Suppressor macrophage treated with lipopolysaccharide for 1 hour (primary cell): Measurements from ENCODE around the gene RASGRF2.
"Not testable (repeated sequence)": the region's sequence is repeated elsewhere in the genome, so short reads cannot be mapped to it uniquely, and the experiment has no call there.

Experiments
- DNase-seq, 3 donors: peaks; one replicate each; pipeline ENCODE4 v3.0.0-alpha.2; 2020 to 2022

RASGRF2 gene

DNA sequence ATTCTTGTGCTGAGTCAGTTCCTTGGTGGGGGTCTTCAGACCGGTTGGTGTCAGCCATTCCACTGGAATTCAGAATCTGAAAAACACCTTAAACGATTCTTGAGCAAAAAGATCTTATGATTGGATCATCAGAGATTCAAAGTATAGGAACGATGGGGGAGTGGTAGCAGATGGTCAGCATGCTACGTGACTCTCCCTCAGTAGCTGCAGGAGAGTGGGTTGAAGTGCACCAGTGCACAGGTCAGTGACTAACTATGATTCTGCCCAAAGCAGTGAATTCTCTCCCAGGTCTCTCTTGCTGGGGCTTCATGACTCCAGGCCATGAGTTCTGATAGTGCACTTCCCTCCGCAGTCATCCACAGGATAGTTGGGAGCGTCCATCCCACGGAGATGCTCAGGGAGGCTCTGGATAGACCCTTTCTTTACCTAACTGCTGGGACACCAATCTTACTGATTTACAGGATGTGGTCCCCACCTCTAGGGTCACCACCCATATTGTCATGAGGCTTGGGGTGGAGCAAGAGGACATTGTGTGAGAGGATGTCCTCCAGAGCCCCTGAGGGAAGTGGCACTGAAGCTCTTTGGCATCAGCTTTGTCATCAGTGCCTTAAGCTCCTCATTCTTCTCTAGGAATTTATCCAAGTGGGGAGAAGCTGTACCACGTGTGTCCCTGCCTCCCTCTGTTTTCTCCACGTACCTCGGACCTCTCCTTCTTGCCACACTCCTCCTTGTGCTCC is 62.0 kb downstream of the RASGRF2 start:
- DNase-seq: no peak

DNA sequence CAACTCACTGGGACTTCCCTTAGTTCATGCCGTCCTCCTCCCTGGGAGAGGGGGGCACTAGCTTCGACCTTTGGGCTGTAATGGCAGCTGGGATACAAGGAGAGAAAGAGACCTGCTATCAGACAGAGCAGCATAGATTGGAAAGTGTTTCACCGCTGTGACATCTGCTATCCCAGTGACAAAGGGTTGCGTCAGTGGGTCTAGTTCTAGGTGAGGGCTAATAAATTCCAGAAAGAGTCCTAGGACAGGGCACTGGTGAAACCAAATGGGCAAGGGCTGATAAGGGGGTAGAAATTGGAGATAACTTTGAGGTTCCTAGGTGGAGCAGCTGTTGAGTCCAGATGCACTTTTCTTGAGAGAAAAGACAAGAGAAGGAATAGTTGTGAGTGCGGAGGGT is 62.5 kb downstream of the RASGRF2 start:
- DNase-seq: no peak

DNA sequence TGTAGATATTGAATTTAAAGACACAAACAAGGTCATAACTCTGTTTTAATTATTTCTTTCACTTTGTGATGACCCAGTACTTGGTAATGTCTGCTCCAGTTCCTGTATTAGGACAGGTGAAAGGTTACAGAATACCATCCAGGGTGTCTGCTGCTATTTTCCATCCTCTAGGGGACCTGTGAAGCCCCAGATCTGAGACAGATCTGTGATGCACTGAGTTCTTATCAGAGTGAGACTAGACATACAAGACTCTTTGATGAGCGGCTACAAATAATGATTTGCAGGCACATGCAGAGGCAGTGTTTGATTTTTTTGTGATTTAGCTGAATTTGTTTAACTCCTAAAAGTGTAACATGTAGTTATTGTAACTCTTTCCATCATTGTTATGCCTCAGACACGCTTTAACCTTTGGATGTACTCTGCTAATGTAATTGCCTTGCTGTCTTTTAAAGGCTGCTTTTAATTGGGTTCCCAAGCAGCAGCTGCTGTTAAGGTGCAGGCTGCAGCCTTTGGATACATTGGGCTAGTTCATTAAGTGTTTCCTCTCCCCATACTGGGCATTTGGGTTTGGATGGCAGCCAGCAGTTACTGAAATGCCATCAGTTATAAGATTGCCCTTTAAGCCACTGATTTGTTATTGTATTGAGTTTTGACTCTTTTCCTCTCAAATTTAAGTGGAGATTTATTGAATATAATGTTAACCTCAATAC is 63.3 kb downstream of the RASGRF2 start:
- no peak for DNase-seq

DNA sequence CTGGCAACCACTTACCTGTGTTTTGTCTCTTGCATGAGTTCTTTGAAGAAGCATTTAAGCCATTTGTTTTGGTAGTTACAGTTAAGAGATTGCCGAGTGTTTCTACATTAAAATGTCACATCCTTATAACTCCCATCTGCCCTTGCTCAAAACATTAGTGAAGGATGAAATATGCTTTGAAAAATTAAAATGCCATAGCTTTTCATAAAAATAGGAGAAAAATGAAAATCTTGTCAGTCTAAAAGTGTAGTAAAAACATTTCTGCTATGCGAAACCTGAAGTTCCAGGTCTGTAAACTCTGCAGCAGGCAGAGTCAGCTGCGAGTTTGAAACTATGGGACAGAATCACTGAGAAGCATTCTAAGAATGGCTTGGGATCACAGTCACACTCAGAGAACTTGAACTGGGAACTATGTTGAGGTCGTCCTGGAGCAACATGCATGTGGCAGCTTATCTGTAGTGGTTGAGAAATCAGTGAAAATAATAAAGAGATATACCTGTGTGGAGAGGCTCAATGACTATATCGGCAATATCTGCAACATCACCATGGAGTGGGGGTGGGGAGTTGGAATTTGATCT is 67.4 kb downstream of the RASGRF2 start:
- no peak for DNase-seq

DNA sequence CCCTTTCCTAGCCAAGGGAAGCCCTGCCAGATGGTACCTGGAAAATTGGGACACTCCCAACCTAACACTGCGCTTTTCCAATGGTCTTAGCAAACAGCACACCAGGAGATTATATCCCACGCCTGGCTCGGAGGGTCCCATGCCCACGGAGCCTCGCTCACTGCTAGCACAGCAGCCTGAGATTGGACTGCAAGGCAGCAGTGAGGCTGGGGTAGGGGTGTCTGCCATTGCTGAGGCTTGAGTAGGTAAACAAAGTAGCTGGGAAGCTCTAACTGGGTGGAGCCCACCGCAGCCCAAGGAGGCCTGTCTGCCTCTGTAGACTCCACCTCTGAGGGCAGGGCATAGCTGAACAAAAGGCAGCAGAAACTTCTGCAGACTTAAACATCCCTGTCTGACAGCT is 68.7 kb downstream of the RASGRF2 start:
- not testable (repeated sequence) for DNase-seq

DNA sequence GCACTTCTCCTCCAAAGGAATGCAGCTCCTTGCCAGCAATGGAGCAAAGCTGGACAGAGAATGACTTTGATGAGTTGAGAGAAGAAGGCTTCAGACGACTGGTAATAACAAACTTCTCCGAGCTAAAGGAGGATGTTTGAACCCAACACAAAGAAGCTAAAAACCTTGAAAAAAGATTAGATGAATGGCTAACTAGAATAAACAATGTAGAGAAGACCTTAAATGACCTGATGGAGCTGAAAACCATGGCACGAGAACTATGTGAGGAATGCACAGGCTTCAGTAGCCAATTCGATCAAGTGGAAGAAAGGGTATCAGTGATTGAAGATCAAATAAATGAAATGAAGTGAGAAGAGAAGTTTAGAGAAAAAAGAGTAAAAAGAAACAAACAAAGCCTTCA is 69.6 kb downstream of the RASGRF2 start:
- DNase-seq: not testable (repeated sequence)

DNA sequence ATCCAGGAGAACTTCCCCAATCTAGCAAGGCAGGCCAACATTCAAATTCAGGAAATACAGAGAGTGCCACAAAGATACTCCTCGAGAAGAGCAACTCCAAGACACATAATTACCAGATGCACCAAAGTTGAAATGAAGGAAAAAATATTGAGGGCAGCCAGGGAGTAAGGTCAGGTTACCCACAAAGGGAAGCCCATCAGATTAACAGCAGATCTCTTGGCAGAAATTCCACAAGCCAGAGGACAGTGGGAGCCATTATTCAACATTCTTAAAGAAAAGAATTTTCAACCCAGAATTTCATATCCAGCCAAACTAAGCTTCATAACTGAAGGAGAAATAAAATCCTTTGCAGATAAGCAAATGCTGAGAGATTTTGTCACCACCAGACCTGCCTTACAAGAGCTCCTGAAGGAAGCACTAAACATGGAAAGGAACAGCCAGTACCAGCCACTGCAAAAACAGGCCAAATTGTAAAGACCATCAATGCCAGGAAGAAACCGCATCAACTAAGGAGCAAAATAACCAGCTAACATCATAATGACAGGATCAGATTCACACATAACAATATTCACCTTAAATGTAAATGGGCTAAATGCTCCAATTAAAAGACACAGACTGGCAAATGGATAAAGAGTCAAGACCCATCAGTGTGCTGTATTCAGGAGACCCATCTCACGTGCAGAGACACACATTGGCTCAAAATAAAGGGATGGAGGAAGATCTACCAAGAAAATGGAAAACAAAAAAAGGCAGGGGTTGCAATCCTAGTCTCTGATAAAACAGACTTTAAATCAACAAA is 70.3 kb downstream of the RASGRF2 start:
- DNase-seq: not testable (repeated sequence)

DNA sequence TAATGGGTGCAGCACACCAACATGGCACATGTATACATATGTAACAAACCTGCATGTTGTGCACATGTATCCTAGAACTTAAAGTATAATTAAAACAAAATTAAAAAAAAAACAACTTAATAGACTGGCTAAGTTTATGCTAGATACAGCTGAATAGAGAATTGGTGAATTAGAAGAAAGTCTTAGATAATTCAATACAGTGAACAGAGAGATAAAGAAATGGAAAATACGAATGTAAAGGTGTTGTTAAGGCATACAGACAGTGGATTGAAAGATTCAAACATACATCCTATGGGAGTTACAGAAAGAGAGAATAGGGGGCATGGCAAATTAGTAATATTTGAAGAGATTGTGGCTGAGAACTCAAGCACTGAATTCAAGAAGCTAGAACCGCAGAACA is 75.4 kb downstream of the RASGRF2 start:
- DNase-seq: no peak

DNA sequence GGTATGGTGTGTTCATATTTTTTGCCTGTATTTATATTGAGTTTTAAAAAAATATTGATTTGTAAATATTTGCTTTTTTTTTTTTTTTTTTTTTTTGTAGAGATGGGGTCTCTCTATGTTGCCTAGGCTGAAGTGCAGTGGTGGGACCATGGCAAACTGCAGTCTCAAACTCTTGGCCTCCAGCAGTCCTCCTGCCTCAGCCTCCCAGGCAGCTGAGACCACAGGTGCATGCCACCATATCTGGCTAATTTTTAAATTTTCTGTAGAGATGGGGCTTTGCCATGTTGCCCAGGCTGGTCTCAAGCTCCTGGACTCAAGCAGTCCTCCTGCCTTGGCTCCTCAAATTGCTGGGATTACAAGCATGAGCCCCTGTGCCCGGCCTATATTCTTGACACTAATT is 78.3 kb downstream of the RASGRF2 start:
- DNase-seq: no peak

DNA sequence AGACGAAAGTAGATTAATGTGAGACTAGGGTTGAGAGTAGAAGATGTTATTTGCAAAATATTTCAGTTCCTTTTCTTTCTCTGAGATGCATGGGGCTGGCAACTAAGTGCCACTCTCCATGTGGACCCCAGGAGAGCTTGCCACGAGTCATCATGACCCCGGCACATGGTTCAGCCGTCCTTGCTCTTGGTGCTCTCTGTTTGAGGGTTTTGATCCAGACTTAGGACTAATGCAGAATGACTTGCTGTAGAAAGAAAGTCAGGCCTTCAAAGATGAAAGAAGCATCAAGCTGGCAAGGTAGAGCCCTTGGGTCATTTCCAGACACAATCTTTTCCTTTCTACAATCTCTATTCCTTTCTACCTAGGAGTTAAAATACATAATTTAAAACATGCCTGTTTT is 84.7 kb downstream of the RASGRF2 start:
- DNase-seq: no peak

DNA sequence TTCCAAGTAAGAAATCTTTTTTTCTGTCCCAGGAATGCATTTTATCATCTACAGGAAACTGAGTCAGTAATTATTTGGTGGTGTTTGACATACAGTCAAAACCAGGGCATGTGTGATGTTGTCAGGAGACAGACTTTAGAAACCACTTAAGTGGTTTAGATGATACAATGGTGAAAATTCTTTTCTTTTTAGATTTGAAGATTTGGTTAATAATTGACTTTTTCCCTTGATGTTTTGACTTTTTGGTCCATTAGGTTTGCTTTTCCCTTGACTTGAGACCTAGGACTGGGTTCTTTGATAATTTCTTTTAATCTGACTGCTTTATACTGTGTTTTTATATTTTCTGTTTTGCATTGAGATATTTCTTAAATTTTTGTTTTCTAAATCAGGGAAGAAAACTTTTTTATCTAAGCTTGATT is 85.2 kb downstream of the RASGRF2 start:
- DNase-seq: no peak

DNA sequence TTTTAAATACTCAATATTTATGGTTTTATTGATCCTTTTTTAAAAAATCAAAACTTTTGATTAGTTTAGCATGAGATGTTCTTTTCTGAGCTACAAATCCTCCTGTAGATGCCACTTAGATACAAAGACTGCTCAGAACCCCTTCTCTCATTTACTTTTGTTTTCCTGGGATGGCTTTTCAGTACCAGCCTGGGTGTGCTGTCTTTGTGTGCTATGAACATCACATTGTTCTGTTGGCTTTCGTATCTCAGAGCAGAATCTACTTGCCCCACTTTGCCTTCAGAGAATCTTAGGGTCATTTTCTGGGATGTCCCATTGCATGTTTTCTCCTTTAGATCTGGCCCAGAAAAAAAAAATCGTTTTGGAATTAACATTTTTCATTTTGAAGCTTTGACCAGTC is 85.9 kb downstream of the RASGRF2 start:
- no peak for DNase-seq

DNA sequence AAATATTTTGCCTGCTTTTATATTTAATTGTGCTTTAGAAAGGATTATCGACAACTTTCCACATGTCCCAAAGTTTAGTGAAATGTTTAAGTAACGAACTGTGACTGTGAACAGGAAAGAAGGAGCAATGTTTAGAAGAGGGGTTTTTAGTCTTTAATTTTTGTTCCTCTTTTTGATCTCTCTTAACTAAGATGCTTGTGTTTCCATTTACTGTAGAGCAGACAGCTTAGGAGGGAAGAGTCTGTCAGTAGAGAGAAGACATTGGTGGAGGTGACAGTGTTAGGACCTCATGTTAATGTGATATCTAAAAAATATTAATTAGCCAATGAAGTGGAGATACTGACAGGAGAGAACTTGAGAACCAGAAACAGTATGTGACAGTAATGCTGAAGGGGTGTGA is 92.2 kb downstream of the RASGRF2 start:
- no peak for DNase-seq

DNA sequence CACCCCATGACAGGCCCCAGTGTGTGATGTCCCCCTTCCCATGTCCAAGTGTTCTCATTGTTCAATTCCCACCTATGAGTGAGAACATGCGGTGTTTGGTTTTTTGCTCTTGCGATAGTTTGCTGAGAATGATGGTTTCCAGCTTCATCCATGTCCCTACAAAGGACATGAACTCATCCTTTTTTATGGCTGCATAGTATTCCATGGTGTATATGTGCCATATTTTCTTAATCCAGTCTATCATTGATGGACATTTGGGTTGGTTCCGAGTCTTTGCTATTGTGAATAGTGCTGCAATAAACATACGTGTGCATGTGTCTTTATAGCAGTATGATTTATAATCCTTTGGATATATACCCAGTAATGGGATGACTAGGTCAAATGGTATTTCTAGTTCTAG is 93.1 kb downstream of the RASGRF2 start:
- not testable (repeated sequence) for DNase-seq

DNA sequence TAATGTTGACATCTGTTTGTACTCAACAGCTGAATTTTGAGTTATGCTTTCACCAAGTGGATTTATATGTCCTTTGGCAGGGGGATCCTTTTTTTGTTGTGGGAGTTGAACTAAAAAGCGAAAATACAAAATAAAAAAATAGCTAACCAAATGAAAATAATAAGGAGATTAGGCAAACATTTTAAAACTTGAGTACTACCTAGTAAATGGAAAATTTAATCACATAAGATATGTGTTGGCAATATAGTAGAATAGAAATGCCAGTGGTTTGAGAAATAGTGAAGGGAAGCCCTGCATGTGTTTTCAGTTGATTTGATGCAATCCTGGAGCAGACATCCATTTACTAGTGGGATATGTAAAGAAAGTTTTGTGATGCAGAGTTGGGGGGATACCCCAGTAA is 98.0 kb downstream of the RASGRF2 start:
- no peak for DNase-seq

DNA sequence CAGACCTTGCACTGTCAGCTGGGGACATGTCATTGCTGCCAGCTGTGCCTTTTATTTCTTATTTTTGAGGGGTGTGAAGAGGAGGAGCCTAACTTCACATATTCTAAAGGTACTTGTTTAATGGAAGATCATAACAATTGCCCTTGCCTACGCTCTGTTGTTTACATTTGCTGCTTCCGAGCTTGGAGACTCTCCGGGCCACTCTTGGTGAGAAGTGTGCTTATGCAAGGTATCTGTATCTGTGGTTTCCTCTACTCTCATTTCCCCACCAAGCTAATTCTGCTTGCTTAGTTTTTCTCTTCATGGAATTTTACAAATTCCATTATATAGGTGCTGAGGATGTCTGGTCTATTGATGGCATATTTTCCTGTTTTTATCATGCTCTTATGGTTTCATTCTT is 105.3 kb downstream of the RASGRF2 start:
- no peak for DNase-seq

DNA sequence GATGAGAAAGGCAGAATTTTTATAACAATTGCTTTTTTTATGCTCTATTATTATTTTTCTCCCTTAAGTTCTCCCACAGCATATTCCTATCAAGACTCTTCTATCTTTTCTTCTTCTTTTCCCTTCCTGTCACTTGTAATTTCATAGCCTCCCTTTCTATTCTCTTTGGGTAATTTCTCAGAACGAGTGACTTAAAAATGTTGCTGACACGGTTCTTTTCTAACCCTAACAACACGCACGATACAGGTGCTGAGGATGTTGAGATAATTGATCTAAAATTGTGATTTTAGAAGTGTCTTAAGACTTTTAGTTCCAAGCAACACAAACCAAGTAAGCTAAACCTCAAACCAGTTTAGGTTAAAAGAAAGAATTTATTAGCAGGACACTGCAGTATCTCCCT is 105.9 kb downstream of the RASGRF2 start:
- DNase-seq: no peak

DNA sequence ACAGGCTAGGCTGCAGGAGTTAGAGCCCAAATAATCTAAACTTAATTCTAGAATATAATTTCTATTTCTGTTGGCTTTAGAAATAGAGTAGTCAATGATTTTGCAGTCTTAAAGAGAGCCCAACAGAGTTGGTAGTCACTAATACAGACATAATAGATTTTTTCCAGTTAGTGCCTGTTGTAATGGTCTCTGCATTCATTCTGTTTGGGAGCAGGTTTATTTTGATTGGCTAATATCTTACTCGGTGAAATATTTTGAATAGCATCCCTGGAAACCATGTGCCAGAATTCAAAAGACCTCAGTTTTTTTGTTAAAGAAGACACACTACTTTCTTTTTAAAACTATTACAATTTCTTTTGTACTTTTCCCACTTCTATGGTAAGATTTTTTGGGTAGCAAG is 107.2 kb downstream of the RASGRF2 start:
- DNase-seq: no peak

DNA sequence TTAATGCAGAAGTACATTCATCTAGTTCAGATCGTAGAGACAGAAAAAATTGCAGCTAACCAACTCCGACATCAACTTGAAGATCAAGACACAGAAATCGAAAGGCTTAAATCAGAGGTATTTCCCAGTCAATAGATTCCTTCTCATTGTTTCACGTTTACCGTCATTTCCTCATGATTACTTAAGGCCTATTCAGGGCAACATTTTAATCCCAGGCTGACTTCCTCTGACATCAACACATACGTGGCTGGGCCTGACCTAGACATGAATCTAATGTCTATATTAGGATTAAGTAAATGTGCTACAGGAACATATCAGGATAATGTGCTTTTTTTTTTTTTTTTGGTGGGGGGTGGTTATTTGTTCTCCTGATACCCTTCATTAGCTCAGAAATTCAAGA is 107.9 kb downstream of the RASGRF2 start:
- no peak for DNase-seq

DNA sequence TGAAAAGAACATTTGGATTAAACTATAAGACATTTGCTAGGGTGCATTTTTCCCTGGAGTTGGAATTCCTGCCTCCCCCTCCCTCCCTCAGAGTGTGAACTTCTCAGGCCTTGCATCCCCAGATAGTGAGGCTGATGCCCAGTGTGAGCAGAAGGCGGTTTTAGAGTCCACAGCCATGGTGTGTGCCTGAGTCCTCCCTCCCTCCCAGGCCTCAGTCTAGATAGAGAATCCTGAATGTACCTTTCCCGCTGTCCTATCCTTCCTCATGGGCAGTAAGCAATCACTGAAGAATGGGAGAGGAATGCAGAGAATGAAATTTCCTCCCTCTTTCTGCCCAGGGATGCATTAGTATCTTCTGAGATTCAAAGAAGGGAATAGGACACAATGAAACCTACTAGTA is 108.5 kb downstream of the RASGRF2 start:
- DNase-seq: no peak

DNA sequence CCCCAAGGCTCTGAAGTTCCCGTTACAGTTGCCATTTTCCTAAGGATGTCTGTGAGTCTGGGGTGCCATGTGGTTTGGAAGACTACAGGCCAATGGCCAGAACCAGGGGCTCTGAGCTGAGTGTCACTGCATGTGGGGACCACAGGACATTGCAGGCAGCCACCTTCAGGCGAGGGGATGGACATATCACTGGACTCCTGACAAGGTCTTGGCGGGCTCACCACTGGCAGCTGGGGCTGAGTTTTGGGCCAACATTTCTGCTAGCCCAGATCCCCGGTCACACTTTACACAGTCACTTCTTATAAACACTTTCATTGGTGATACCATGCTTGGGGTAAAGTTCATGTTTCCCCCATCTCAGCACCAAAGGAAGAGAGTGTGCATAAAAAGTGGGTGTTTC is 109.8 kb downstream of the RASGRF2 start:
- no peak for DNase-seq

DNA sequence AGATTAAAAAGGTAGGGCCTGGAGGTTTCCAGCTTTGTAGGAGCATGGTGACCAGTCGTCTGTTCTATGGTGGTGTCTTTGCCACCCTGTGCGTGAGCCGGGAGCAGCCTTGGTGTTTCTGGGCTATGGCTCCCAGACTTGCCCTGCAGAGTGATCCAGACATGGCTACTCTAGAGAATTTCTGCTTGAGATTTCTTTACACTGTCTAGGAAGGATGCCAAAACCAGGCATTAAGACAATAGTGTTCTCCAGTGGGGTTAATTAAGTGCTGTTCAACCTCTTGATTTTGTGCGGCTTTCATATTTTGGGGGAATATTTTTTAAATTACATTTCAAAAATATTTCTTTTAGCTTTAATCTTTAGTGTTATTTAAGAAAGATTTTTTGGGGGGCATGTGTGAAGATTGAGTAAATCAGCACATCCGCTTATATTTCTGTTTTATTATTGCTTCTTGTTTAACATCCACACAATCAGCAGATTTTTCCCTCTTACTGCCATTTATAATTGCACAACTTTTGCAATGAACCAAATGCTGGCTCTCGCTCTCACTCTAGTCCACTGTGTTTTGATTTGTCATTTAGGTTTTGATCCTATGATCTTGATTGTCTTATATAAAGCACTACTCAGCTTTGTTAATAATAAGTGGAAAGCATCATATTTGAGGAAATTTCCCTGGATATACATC is 110.5 kb downstream of the RASGRF2 start:
- no peak for DNase-seq

DNA sequence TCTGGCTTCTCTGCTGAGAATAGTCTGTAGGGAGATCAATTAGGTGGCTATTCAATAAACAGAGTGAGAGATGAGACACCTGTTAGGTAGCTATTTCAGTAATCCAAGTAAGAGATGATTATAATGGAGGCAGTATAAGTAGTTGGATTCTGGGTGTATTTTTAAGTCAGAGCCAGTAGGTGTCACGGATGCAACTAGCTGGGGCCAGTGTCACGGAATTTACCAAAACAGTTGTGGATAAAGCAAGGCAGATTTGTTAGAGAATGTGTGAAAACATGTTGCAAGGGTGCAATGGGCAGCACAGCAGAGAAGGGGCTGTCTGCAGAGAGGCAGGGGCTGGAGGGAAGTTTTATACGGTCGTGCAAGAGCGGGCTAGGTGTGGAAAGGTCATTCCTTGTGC is 114.9 kb downstream of the RASGRF2 start:
- no peak for DNase-seq
